Fibroblast of the aortic adventitia (primary cell): ENCODE data around the gene RETREG1. TPM values are rescaled to one million over a fixed set of nuclear protein-coding genes. Genes with fewer than 3 reads are reported as not detected.

Experiments
- DNase-seq: peaks from one replicate; pipeline ENCODE4 v3.0.0-alpha.2; 2010; ENCODE audit warnings: low read depth
- H3K4me3 ChIP-seq: 2 replicates; pipeline ENCODE4 v1.5.1; 2011; ENCODE audit warnings: low read depth, mild to moderate bottlenecking, control low read depth, low read length, moderate library complexity
- CTCF ChIP-seq: IDR thresholded peaks from 2 replicates; pipeline ENCODE4 v1.5.1; 2011; ENCODE audit warnings: mild to moderate bottlenecking, low read length, control low read depth, inconsistent platforms; ENCODE audit not compliant: insufficient read depth
- total RNA-seq: library from RNA; depleted of rRNA; stranded (reverse); fragments of >200 nt; gene quantifications from 2 replicates; pipeline ENCODE4 v1.2.3, GENCODE V29; 2012; ENCODE audit warnings: low replicate concordance

The RETREG1 gene
- total RNA-seq, 1 donor = 0.99 TPM

- no peak overlapping the region for H3K4me3 ChIP-seq
- DNase-seq = peak; percentile 46
- TF ChIP-seq CTCF = peak; percentile 78
These were observed 66.4 kb downstream of the RETREG1 start for GRCh38 chr5:16550316-16550952.

GRCh38 chr5:16549491-16550206, 67.1 kb downstream of the RETREG1 start:
- H3K4me3 ChIP-seq = no peak overlapping the region
- DNase-seq = peak; percentile 12
- TF ChIP-seq CTCF = no peak

GRCh38 chr5:16548812-16549211, 68.0 kb downstream of the RETREG1 start:
- TF ChIP-seq CTCF = no peak
- no peak for DNase-seq
- no peak overlapping the region for H3K4me3 ChIP-seq

GRCh38 chr5:16548115-16548514, 68.7 kb downstream of the RETREG1 start:
- no peak for DNase-seq
- no peak overlapping the region for H3K4me3 ChIP-seq
- no peak for TF ChIP-seq CTCF

- DNase-seq = peak; percentile 14
- TF ChIP-seq CTCF = no peak
- no peak overlapping the region for H3K4me3 ChIP-seq
These were observed 69.5 kb downstream of the RETREG1 start for GRCh38 chr5:16547200-16547842.

GRCh38 chr5:16546732-16547131, 70.1 kb downstream of the RETREG1 start:
- H3K4me3 ChIP-seq = no peak overlapping the region
- no peak for TF ChIP-seq CTCF
- DNase-seq = no peak
